Adrenal gland (tissue), 5 donors: ENCODE measurements around the gene TFAP2B.

ENCODE experiments used
- CTCF ChIP-seq, 6 experiments: fragments of 450-650 bp in 4 of 6; fragments of 200-600 bp in 2 of 6; sonication (generic) in 1 of 6; IDR thresholded peaks; 1 replicate in 5 of 6; 2 replicates in 1 of 6; pipeline versions ENCODE4 v1.5.1 to v1.8.0; 2016 to 2021; ENCODE audit warnings: antibody characterized with exemption in 6 of 6, mild to moderate bottlenecking in 2 of 6, moderate library complexity in 1 of 6
- POLR2A ChIP-seq, 2 donors: fragments of 450-650 bp; IDR thresholded peaks; one replicate each; pipeline ENCODE4 v1.6.1; 2017; ENCODE audit warnings: antibody characterized with exemption in 2 of 2, mild to moderate bottlenecking in 2 of 2, moderate library complexity in 1 of 2
- donor health status: DM: no; HTN: no; CAD: no.

DNA sequence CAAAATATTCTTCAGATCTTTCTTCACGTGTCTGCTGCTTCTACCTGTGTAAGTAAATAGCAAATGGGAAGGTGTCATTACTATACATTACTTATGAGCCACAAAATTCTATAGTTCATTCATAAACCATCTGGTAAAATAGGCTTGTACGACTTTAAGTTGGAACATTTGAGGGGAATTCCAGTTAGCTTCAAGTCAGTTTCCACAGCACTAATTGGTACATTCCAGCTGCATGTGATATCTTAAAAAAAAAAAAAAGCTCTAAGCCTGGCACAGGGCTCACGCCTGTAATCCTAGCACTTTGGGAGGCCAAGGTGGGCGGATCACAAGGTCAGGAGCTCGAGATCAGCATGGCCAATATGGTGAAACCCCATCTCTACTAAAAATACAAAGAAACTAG, 23.1 kb upstream of the TFAP2B start:
- TF ChIP-seq CTCF (IDR thresholded peaks at IDR 0.05) (no peak), POLR2A (IDR thresholded peaks at IDR 0.05) (no peak)
